ENCODE results near the gene TMEM131. TPM values are rescaled to one million over a fixed set of nuclear protein-coding genes. Genes with fewer than 3 reads are reported as not detected.

Gene TMEM131
- total RNA-seq, 1 donor from 2014 or later = 20.0 TPM

DNA sequence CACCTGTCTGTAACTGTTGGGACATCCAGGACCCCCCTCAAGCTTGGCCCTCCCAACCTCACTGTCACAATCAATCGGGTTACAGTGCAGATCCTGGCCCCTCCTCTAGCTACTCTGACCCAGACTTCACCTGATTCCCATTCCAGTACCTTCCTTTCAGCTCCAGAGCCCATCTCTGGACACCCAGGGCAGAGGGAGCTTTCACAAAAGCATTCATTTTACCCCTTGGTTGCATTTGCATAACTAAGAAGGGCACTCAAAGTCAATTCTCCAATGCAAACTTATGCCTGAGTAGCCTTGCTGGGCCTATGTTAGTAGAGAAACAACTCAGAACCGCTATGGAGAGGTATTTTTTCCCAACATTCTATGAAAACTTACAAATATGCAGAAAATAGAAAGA is 275.0 kb downstream of the TMEM131 start:
- no peak for TF ChIP-seq CTCF (IDR thresholded peaks at IDR 0.05)
- Histone ChIP-seq H3K4me3 (no peak overlapping the region), H3K27ac (no peak overlapping the region), H3K9me3 (no peaks in the 10 kb centered on the region), H3K36me3 (no peaks in the 10 kb centered on the region), H3K27me3 (no peaks in the 10 kb centered on the region), H3K4me1 (no peaks in the 10 kb centered on the region)
- DNase-seq (ENCODE audit: low spot score in 2 of 2) = no peak
- intact Hi-C loops (cut with DNase I) = no loop called here

DNA sequence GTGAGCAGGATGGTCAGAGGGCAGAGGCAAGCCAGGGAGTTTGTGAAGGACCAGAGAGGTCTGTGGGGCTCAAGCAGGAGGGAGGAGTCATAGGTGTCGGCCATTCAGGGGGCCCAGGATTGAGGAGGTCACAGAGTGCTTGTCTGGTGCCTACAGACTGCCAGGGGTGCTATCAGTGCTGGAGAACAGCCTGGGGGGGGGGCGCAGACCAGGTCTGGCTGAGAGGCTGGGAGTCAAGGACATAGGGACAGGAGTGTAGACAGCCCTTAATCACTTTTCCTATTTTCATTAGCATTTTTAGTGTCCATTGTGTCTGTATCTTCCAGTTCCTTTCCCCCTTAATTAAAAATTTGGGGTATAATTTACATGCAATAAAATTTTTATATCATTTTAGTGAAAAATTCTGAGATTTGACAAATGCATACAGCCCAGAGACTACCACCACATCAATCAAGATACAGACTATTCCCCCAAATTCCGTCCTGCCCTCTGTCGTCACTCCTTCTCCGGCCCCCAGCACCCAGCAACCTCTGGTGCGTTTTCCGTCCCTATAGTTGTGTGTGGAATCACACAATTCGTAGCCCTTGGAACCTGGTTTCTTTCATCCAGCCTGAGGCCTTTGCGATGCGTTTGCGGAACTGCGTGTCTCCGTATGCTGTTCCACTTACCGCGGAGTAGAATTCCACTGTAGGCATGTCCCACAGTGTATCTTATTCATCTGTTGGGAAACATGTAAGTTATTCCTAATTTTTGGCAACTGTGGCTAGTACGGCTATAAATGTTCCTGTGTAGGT is 276.2 kb downstream of the TMEM131 start:
- Histone ChIP-seq H3K9me3 (no peaks in the 10 kb centered on the region), H3K36me3 (no peaks in the 10 kb centered on the region), H3K4me1 (no peaks in the 10 kb centered on the region), H3K27me3 (no peaks in the 10 kb centered on the region), H3K4me3 (no peak overlapping the region), H3K27ac (no peak overlapping the region)
- intact Hi-C loops (cut with DNase I) = no loop called here
- DNase-seq (ENCODE audit: low spot score in 2 of 2) = no peak
- no peak for TF ChIP-seq CTCF (IDR thresholded peaks at IDR 0.05)

GRCh38 chr2:97718942-97719341 is 276.8 kb downstream of the TMEM131 start:
- Histone ChIP-seq H3K9me3 (no peaks in the 10 kb centered on the region), H3K4me1 (no peaks in the 10 kb centered on the region), H3K4me3 (no peak overlapping the region), H3K36me3 (no peaks in the 10 kb centered on the region), H3K27me3 (no peaks in the 10 kb centered on the region), H3K27ac (no peak overlapping the region)
- TF ChIP-seq CTCF (IDR thresholded peaks at IDR 0.05) = no peak
- DNase-seq (ENCODE audit: low spot score in 2 of 2) = no peak
- intact Hi-C loops (cut with DNase I) = no loop called here

DNA sequence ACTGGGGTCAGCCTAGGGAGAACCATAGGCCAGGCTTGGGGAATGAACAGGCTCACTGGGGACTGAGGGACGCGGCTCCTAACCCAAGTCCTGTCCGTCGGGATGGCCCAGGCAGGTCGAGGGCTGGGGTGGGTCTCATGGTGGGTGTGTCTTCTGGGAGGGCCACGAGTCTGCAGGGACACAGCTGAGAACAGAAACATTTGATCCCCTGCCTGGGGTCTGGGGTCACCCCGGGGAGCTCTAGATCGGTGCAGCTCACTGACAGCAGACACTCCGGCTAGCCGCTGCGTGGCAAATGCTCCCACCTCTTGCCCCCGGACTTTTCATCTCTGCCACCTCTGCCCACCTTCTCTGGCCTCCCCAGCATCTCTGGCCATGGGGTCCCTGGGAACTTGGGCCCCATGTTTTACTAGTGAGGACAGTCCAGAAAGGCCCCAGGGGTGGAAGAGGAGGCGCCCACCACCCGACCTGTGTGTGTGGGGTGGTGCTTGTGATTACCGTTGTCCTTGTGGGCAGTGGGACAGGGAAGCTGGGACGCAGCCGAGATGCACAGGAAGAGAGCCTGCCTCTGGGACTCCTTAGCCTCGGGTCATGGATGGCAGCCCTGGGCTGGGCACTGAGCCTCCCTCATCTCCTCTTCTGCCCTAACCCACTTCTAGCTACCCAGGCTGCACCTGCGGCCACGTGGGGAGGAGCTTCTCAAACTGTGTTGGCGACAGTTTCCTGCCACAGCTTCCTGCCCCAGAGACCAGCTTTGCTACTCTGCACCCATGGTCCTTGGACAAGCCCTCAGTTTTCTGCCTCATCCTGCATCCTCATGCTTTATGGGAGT is 277.5 kb downstream of the TMEM131 start:
- H3K4me1 ChIP-seq = no peaks in the 10 kb centered on the region
- no peaks in the 10 kb centered on the region for H3K36me3 ChIP-seq
- H3K27me3 ChIP-seq = no peaks in the 10 kb centered on the region
- no peak for TF ChIP-seq CTCF (IDR thresholded peaks at IDR 0.05)
- intact Hi-C loops (cut with DNase I) = no loop called here
- no peak overlapping the region for H3K4me3 ChIP-seq
- H3K27ac ChIP-seq = no peak overlapping the region
- no peak for DNase-seq (ENCODE audit: low spot score in 2 of 2)
- no peaks in the 10 kb centered on the region for H3K9me3 ChIP-seq

- Histone ChIP-seq H3K36me3 (no peaks in the 10 kb centered on the region), H3K27ac (no peak overlapping the region), H3K4me3 (no peak overlapping the region), H3K4me1 (no peaks in the 10 kb centered on the region), H3K9me3 (no peaks in the 10 kb centered on the region), H3K27me3 (no peaks in the 10 kb centered on the region)
- DNase-seq (ENCODE audit: low spot score in 2 of 2) = no peak
- intact Hi-C loops (cut with DNase I) = no loop called here
- TF ChIP-seq CTCF (IDR thresholded peaks at IDR 0.05) = no peak
Observed at GRCh38 chr2:97717613-97717995, 278.1 kb downstream of the TMEM131 start.

Measured in ascending aorta (tissue), 2 donors.